ENCODE data around the gene TOMT. TPM values are rescaled to one million over a fixed set of nuclear protein-coding genes. Genes with fewer than 3 reads are reported as not detected.
A peak's percentile ranks its signal among the peaks of the same experiment; 100 is the strongest.

TOMT gene
- total RNA-seq (2014; rRNA removed; shearing (Covaris generic)) (not detected in 2 replicates), total RNA-seq (2022) (not detected in 2 replicates), Bru-seq, nascent RNA (percentile 34 among the genes with signal in this experiment), BruChase-seq, experiment 1, labeled RNA remaining after a 6-hour chase (percentile 34 among the genes with signal in this experiment), BruChase-seq, experiment 2, labeled RNA remaining after a 2-hour chase (percentile 15 among the genes with signal in this experiment)
- long read RNA-seq, result 0 reads

GRCh38 chr11:72105888-72106287 lies at the start of gene TOMT:
Gene TOMT (plus strand): TSS chr11:72105924. CDS start chr11:72105952, 28 bp downstream.
- intact Hi-C loops (cut with micrococcal nuclease; ENCODE audit: unreplicated experiment), result no loop called here
- Histone ChIP-seq H2AFZ (ENCODE audit: low read length) (no peak within 1 kb of the TSS), H4K20me1 (ENCODE audit: insufficient read depth, low read length) (no peaks in the 10 kb centered on the region), H3K9me3 (ENCODE audit: low read length) (no peaks in the 10 kb centered on the region), H3K4me2 (ENCODE audit: low read length) (no peak within 1 kb of the TSS), H3K4me1 (ENCODE audit: insufficient read depth, low read length, poor library complexity, severe bottlenecking) (peaks cover 21% of the 10 kb centered on the region), H3K36me3 (ENCODE audit: insufficient read depth, low read length) (peaks cover 15% of the 10 kb centered on the region; the same call in 1 of the 2 replicates), H3K27ac (ENCODE audit: low read depth, low read length, poor library complexity, severe bottlenecking) (no peak within 1 kb of the TSS), H3K79me2 (ENCODE audit: insufficient read depth, low read depth, low read length) (peaks cover 22% of the 10 kb centered on the region), H3K4me3 (ENCODE audit: low read depth, low read length, poor library complexity, severe bottlenecking) (no peak within 1 kb of the TSS), H3K9me2 (ENCODE audit: insufficient read depth, low read length) (no peaks in the 10 kb centered on the region)
- no TSS peak for BruUV-seq (replicated peaks)
- DNase-seq (ENCODE audit: low spot score), result no peak
- no peak for TF ChIP-seq CTCF (conservative IDR thresholded peaks at IDR 0.05; ENCODE audit: low read length)
- TF ChIP-seq EZH2phosphoT487 (IDR thresholded peaks at IDR 0.05; ENCODE audit: borderline replicate concordance, low read depth, low read length), result no peak
- ChIA-PET POLR2A (no interaction called here), CTCF (ENCODE audit: unreplicated experiment) (interaction anchor here (0.7 kb wide), 1 partner anchor 81 kb away, joined by 3 read pairs; no protein-coding TSS in a partner anchor)

- Histone ChIP-seq H3K27ac (ENCODE audit: low read depth, low read length, poor library complexity, severe bottlenecking) (no peak overlapping the region), H3K9me2 (ENCODE audit: insufficient read depth, low read length) (no peaks in the 10 kb centered on the region), H3K4me1 (ENCODE audit: insufficient read depth, low read length, poor library complexity, severe bottlenecking) (peaks cover 8% of the 10 kb centered on the region), H3K4me2 (ENCODE audit: low read length) (no peak overlapping the region), H3K36me3 (ENCODE audit: insufficient read depth, low read length) (peaks cover 63% of the 10 kb centered on the region), H3K9me3 (ENCODE audit: low read length) (no peaks in the 10 kb centered on the region), H4K20me1 (ENCODE audit: insufficient read depth, low read length) (no peaks in the 10 kb centered on the region), H3K4me3 (ENCODE audit: low read depth, low read length, poor library complexity, severe bottlenecking) (no peak overlapping the region), H2AFZ (ENCODE audit: low read length) (no peak overlapping the region), H3K79me2 (ENCODE audit: insufficient read depth, low read depth, low read length) (peaks cover 9% of the 10 kb centered on the region; the same call in 1 of the 2 replicates)
- BruUV-seq (replicated peaks), result no TSS peak
- ChIA-PET POLR2A (interaction anchor here (0.5 to 1.5 kb wide), 4 partner anchors 9 to 1054 kb away, joined by 3 to 6 read pairs (median 3); no protein-coding TSS in a partner anchor), CTCF (ENCODE audit: unreplicated experiment) (no interaction called here)
- intact Hi-C loops (cut with micrococcal nuclease; ENCODE audit: unreplicated experiment), result no loop called here
- TF ChIP-seq CTCF (conservative IDR thresholded peaks at IDR 0.05; ENCODE audit: low read length) (no peak), EZH2phosphoT487 (IDR thresholded peaks at IDR 0.05; ENCODE audit: borderline replicate concordance, low read depth, low read length) (no peak)
- DNase-seq (ENCODE audit: low spot score), result no peak
Observed at GRCh38 chr11:72058416-72059034, 47.2 kb upstream of the TOMT start.

Measured in OCI-LY7 (cell line).